ENCODE data around the gene SGMS1.

DNA sequence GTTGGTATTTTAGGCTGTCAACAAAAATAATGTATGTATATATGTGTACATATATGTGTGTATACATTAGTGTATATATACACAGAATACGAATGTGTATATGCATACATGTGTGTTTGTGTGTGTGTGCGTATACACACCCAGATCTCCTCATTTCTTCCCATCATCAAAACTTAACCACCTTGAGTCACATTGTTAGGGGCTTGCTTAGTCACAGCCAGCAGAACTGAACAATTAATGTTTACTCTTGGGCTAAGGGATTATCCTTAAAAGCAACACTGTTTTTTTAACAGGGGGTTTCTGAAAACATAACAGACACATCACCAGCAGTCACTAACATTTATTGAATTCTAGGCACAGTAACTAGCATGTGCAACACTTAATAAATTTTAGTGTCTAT lies 289.5 kb downstream of the SGMS1 start:
- TF ChIP-seq POLR2A (IDR thresholded peaks at IDR 0.05) (no peak), CTCF (IDR thresholded peaks at IDR 0.05) (no peak)
